Stimulated activated CD4-positive, alpha-beta T cell treated with anti-CD3 and anti-CD28 coated beads, Interleukin-15, amount 100 ng/mL, for 48 hours (primary cell): ENCODE data around the gene RNF181.
A peak's percentile ranks its signal among the peaks of the same experiment; 100 is the strongest.
"Not testable (repeated sequence)": the region's sequence is repeated elsewhere in the genome, so short reads cannot be mapped to it uniquely, and the experiment has no call there.

Source experiments
- DNase-seq, 2 donors: peaks; one replicate each; pipeline ENCODE4 v3.0.0-alpha.2; 2020; ENCODE audit warnings: low read depth in 2 of 2

The RNF181 gene

GRCh38 chr2:85596486-85597143, 1.1 kb downstream of the RNF181 start:
- DNase-seq: no peak

- no peak for DNase-seq
These were observed 1.7 kb downstream of the RNF181 start for GRCh38 chr2:85597241-85597640.

GRCh38 chr2:85598594-85599340, 3.2 kb downstream of the RNF181 start:
- no peak for DNase-seq

- DNase-seq: no peak
These were observed 4.1 kb downstream of the RNF181 start for GRCh38 chr2:85599468-85600234.

- DNase-seq: no peak
These were observed 4.7 kb downstream of the RNF181 start for GRCh38 chr2:85600235-85600575.

- DNase-seq: no peak
These were observed 5.6 kb downstream of the RNF181 start for GRCh38 chr2:85600951-85601770.

GRCh38 chr2:85601771-85602475, 6.4 kb downstream of the RNF181 start:
- no peak for DNase-seq

- DNase-seq: peak; percentile 71 to 86
These were observed 7.1 kb downstream of the RNF181 start, which contains the start of gene TMEM150A for GRCh38 chr2:85602476-85603234. Gene TMEM150A, minus strand, starts transcription at chr2:85602698. Its CDS starts 750 bp downstream, at chr2:85601948.

GRCh38 chr2:85604133-85604444, 8.5 kb downstream of the RNF181 start:
- DNase-seq: not testable (repeated sequence)

- no peak for DNase-seq
These were observed 9.2 kb downstream of the RNF181 start for GRCh38 chr2:85604568-85605339.

- DNase-seq: no peak
These were observed 10.0 kb downstream of the RNF181 start for GRCh38 chr2:85605406-85606115.

- DNase-seq: no peak
These were observed 10.5 kb downstream of the RNF181 start for GRCh38 chr2:85606116-85606455.

GRCh38 chr2:85607268-85608215, 12.0 kb downstream of the RNF181 start:
- no peak for DNase-seq

GRCh38 chr2:85611217-85611704, 15.7 kb downstream of the RNF181 start:
- DNase-seq: no peak

- peak; percentile 81 to 86 for DNase-seq
These were observed 16.4 kb downstream of the RNF181 start, which contains the start of gene C2orf68 for GRCh38 chr2:85611705-85612587. Gene C2orf68, minus strand, starts transcription at chr2:85612066. Its CDS starts 82 bp downstream, at chr2:85611984.

GRCh38 chr2:85613717-85614515, 18.4 kb downstream of the RNF181 start:
- DNase-seq: no peak
